ENCODE data around the gene SLIT1.

Gene SLIT1

GRCh38 chr10:97022616-97023015 is 163.1 kb downstream of the SLIT1 start:
- Histone ChIP-seq H3K9me3 (ENCODE audit: control insufficient read depth, low read length) (no peaks in the 10 kb centered on the region), H3K4me2 (ENCODE audit: low read length) (no peak overlapping the region)
- TF ChIP-seq CTCF (IDR thresholded peaks at IDR 0.05) = no peak

GRCh38 chr10:97020452-97021400 is 165.0 kb downstream of the SLIT1 start:
- Histone ChIP-seq H3K27ac (no peak overlapping the region), H3K4me3 (ENCODE audit: low read depth, low read length) (no peak overlapping the region), H3K4me2 (ENCODE audit: low read length) (no peak overlapping the region), H3K9me3 (ENCODE audit: control insufficient read depth, low read length) (no peaks in the 10 kb centered on the region), H3K36me3 (ENCODE audit: control insufficient read depth, insufficient read depth, low read length) (no peaks in the 10 kb centered on the region), H2AFZ (no peak overlapping the region), H3K9ac (no peak overlapping the region), H3K79me2 (no peaks in the 10 kb centered on the region), H3K4me1 (no peaks in the 10 kb centered on the region), H3K27me3 (ENCODE audit: control insufficient read depth, insufficient read depth, low read length) (no peaks in the 10 kb centered on the region)
- no peak for TF ChIP-seq CTCF (IDR thresholded peaks at IDR 0.05)

More at GRCh38 chr10:97022616-97023015, 163.1 kb downstream of the SLIT1 start:
- no peaks in the 10 kb centered on the region for H3K27me3 ChIP-seq (ENCODE audit: control insufficient read depth, insufficient read depth, low read length)
- H3K27ac ChIP-seq = no peak overlapping the region
- H3K36me3 ChIP-seq (ENCODE audit: control insufficient read depth, insufficient read depth, low read length) = no peaks in the 10 kb centered on the region
- no peaks in the 10 kb centered on the region for H3K79me2 ChIP-seq
- H3K4me1 ChIP-seq = no peaks in the 10 kb centered on the region
- H3K9ac ChIP-seq = no peak overlapping the region
- H2AFZ ChIP-seq = no peak overlapping the region
- H3K4me3 ChIP-seq (ENCODE audit: low read depth, low read length) = no peak overlapping the region

GRCh38 chr10:97019213-97019844 is 166.4 kb downstream of the SLIT1 start:
- Histone ChIP-seq H3K4me1 (no peaks in the 10 kb centered on the region), H3K79me2 (no peaks in the 10 kb centered on the region), H3K9ac (no peak overlapping the region), H3K9me3 (ENCODE audit: control insufficient read depth, low read length) (no peaks in the 10 kb centered on the region), H3K4me2 (ENCODE audit: low read length) (no peak overlapping the region), H2AFZ (no peak overlapping the region), H3K27me3 (ENCODE audit: control insufficient read depth, insufficient read depth, low read length) (no peaks in the 10 kb centered on the region), H3K4me3 (ENCODE audit: low read depth, low read length) (no peak overlapping the region), H3K27ac (no peak overlapping the region), H3K36me3 (ENCODE audit: control insufficient read depth, insufficient read depth, low read length) (no peaks in the 10 kb centered on the region)
- no peak for TF ChIP-seq CTCF (IDR thresholded peaks at IDR 0.05)

GRCh38 chr10:97018251-97019212 is 167.2 kb downstream of the SLIT1 start:
- H3K9ac ChIP-seq = no peak overlapping the region
- TF ChIP-seq CTCF (IDR thresholded peaks at IDR 0.05) = no peak
- no peak overlapping the region for H3K4me3 ChIP-seq (ENCODE audit: low read depth, low read length)

More at GRCh38 chr10:97018251-97019212, 167.2 kb downstream of the SLIT1 start:
- no peaks in the 10 kb centered on the region for H3K9me3 ChIP-seq (ENCODE audit: control insufficient read depth, low read length)
- no peaks in the 10 kb centered on the region for H3K4me1 ChIP-seq
- no peak overlapping the region for H2AFZ ChIP-seq
- H3K27me3 ChIP-seq (ENCODE audit: control insufficient read depth, insufficient read depth, low read length) = no peaks in the 10 kb centered on the region
- H3K36me3 ChIP-seq (ENCODE audit: control insufficient read depth, insufficient read depth, low read length) = no peaks in the 10 kb centered on the region
- H3K27ac ChIP-seq = no peak overlapping the region
- H3K4me2 ChIP-seq (ENCODE audit: low read length) = no peak overlapping the region
- H3K79me2 ChIP-seq = no peaks in the 10 kb centered on the region
